ENCODE results near the gene RRP15.
"Not testable (repeated sequence)": the region's sequence is repeated elsewhere in the genome, so short reads cannot be mapped to it uniquely, and the experiment has no call there.

The RRP15 gene

DNA sequence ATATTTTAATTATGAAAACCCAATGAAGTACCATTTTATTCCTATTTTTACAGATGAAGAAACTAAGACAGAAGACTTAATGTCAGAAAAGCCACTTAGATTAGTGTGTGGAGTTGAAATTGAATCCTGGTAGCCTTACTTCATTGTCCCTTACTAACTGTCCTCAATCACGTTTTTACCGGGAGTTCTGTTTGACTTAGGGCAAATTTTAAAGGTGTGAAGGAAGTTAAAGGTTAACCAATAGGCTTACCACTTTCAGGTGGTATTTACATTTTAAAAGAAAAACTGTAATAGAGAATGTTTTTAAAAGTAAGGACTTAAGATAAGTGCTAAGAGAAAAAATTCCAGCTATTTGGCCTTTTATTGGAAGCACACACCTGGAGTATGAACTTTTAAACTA, 12.4 kb downstream of the RRP15 start:
- no peak for DNase-seq (ENCODE audit: low spot score)

DNA sequence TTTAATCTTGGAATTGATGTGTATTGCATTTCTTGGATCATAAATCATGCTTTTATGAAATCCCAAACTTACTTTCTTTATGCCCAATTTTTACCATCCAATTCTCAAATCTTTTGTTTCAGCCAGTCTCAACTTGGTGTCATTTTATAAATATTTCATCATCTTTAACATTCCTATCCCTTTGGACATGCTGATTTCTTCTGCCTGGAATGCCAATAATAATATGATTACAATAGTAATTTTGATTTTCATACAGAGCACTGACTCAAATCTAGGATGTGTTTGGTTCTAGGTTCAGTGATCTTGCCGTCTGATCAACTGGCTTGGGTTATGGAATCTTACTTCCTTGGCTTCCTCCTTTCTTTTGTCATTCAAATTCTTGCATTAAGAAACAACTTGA, 12.8 kb downstream of the RRP15 start:
- no peak for DNase-seq (ENCODE audit: low spot score)

DNA sequence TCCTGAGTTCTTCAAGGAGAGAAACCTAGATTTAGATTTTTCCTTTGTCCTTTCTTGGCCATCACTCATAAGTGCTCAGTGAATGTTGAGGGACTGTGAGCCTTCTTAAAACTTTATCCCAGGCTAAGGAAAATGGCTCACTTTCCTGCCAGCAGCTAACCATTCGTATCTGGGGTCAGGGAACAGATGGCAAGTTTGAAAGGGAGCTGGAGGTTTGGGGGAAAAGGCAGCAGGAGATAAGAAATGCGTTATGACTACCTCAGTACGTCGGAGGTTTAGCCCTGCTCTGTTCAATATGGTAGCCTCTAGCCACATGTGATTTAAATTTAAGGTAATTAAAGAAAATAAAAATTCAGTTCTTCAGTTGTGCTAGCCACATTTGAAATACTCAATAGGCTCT, 13.3 kb downstream of the RRP15 start:
- no peak for DNase-seq (ENCODE audit: low spot score)

DNA sequence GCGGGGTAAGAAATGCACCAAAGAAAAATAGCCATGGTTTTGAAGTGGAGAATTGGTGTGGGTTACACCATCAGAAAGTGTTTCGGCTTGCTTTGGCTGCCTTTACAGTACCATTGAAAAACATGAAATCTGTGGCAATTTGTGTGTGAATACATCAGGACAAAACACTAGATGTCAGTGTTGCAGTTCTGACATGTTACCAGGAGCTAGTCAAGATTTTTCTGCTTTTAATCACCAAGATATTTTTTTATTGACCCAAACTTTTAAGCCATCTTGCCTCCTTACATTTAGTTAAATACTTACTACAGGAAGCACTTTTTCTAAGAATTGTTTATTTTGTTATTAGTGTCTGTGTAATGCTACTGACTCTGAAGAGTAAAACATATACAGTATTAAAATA, 14.3 kb downstream of the RRP15 start:
- no peak for DNase-seq (ENCODE audit: low spot score)

DNA sequence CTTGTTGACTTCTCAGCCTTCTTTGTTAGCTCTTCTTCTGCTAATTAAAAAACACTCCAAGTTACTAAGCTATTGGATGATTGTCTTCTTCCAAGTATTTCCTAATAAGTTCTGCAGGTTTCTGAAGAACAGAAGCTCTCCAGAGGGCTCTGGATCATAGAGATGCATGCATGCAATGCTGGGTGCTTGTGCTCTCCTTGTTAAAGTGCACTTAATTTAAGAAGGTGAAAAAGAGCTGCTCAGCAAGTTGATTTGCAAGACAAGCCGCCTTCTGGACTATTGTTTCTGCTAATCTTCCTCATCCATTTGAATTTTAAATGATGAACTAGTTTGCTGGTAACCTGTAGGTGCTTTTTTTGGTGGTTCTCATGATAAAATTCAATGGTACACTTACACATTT, 16.1 kb downstream of the RRP15 start:
- DNase-seq (ENCODE audit: low spot score) = no peak

DNA sequence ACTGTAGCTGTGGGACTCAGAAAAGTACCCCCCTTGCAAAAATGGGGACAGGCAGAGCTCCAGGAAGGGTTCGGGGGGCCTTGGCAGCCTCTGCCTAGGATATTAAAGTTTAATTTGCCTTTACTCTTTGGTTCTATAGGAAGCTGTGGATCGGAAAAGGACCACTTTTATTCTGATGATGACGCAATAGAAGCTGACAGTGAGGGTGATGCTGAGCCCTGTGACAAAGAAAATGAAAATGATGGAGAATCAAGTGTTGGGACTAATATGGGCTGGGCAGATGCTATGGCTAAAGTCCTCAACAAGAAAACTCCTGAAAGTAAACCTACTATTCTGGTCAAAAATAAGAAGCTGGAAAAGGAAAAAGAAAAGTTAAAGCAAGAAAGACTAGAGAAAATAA, 17.1 kb downstream of the RRP15 start:
- no peak for DNase-seq (ENCODE audit: low spot score)

DNA sequence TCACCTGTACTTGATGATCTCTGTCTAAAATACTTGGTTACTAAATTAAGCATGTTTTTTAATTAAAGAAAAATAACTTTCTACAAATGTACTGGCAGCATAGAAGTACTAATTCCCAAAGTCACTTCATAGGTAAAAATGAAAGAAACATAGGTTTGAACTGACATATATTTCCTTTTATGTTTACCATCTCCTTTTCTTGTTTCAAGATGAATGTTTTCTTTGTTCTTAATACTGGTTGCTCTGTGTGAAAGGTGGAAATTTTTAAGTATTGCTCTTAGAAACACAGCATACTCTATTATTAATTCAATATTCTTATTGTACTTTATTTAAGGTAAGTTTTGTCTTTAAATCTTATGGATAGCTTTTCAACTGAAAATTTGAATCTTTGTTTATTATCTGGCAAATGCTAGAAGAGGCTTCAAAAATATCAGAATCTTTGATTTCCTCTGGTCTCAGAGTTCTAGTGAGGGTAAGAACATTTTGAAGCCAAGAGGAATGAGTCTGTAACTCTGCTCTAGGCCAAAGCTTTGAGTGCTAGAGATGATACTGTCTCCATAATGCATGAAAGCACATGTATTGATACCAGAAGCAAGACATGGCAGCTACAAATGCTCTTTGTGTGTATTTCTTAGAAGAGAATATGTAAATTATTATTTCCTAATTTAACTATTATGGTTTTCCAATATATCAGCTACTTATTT, 18.2 kb downstream of the RRP15 start:
- no peak for DNase-seq (ENCODE audit: low spot score)

DNA sequence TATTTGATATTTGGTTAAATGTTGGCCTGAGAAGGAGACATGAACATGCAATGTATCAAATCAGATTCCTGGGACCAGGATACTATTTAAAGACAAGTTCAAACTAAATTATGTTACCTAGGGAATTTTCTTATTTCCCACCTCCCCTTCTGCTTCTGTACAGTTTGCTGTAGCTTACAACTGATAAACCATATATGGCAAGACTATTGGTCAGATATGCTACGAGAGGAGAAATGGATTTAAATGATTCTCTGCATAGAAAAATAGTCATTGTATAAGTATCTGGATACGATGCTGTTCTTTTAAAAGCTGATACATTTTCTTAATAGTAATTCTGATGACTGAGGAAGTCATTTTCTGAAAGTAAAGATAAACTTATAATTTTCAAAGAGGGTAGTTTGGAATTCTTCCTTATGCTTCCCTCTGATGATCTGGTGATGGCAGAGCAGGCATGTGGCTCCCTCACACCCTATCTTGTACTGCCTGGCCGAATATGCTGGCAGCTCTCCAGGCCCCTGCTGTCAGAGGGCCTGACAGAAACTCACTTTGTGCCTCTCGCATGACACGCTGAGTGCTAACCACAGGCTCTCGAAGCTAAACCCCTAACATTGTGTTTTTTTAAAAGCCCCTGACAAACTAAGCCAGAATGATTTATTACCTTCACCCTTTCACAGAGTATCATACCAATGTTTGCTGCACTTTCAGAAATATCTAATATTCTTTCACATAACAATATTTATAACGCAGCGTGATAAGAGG, 19.4 kb downstream of the RRP15 start:
- no peak for DNase-seq (ENCODE audit: low spot score)

DNA sequence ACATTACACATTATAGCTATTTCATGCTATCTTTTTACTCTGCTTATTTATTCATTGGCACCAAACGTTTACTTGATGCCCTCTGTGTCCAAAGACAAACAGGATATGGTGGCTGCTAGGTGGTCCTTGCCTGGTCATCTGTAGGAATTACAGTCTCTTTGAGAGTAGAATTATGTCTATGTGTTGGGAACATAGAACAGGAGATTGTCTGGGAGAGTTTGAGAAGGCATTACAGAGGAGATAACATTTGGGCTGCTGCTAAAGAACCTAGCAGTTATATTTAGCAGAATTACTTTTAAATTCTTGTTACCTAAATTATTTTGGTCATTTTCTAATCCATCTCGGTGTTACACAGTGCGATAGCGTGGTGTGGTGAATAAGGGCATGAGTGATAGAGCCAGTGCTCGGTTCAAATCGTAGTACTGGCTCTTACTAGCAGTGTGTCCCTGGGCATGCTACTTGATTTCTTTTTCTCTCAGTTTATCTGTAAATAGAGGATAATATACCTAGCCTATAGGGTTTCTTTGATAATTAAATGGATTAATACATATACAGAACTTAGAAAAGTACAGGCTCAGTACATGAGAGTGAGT, 20.5 kb downstream of the RRP15 start:
- DNase-seq (ENCODE audit: low spot score) = no peak

DNA sequence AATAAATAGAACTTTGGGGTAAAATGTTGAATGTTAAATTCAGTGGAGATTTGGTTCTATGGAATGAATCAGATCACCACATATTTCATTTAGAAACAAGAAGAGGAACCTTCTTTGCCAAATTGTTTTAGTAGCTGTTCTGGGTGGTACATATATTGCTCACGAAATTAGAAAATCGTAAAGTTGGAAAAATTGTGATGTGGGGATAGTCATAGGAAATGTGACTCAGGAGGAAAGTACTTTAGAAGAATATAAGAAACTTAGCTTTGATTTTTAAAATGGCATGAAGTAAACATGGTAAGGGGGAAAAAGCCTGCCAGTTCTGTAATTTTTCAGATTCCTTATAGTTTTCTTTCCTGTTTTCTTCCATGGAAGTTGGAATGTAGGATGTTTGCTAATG, 27.4 kb downstream of the RRP15 start:
- no peak for DNase-seq (ENCODE audit: low spot score)

DNA sequence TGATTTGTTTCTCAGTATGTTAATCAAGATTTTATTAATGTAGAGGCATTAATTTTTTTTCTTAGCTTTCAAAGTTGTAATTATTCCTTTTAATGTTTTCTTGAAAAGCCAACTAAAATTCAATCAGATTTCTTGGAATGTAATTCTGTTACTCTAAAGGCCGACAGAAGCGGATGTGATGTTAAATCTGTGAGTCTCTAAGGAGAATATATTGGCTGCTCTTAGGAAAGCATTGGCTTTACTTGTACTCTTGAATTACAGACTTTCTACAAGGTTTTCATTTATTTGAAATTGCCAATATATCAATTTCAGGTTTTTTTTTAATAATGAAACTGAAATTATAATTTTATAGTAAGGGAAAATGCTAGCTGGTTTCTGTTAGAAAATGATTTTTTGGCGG, 29.2 kb downstream of the RRP15 start:
- DNase-seq (ENCODE audit: low spot score) = no peak

DNA sequence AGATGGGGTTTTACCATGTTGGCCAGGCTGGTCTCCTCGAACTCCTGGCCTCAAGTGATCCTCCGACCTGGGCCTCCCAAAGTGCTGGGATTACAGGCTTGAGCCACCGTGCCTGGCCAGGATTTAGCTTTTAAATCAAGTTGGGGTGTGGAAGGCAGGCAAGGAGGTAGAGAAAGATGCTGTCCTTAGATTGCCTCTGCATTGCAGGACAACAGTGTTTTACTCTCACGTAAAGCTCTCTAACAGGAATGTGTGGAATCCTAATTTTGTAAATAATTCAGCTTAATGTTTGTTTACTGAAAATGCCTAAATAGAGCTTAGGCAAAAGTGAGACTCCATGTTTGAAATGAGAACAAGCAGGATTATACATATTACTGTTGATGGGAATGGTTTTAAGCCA, 30.5 kb downstream of the RRP15 start:
- DNase-seq (ENCODE audit: low spot score) = no peak

DNA sequence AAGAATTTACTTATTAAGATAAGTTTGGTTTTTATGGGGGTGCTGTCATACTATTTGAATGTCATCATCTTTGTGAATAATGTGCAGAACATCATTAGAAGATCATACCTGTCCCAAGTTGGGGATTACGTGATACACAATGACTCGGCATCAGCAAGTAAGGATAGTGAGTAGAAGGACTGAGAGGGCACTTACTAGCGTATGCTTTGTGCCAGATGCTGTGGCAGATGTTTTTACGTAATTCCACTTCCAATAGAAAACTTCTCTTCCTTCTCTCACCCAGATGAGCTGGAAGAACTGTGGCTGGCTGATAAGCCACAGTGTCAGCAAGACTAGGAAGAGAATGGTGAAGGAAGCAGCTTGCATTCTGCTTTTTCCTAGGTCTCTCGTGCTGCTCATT, 32.0 kb downstream of the RRP15 start:
- no peak for DNase-seq (ENCODE audit: low spot score)

DNA sequence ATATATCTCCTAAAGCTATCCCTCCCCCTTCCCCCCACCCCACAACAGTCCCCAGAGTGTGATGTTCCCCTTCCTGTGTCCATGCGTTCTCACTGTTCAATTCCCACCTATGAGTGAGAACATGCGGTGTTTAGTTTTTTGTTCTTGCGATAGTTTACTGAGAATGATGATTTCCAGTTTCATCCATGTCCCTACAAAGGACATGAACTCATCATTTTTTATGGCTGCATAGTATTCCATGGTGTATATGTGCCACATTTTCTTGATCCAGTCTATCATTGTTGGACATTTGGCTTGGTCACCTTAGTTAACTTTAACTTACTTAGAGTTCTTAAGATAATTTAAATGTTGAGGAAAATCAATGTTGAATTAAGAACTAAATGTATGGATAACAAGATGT, 35.1 kb downstream of the RRP15 start:
- DNase-seq (ENCODE audit: low spot score) = not testable (repeated sequence)

DNA sequence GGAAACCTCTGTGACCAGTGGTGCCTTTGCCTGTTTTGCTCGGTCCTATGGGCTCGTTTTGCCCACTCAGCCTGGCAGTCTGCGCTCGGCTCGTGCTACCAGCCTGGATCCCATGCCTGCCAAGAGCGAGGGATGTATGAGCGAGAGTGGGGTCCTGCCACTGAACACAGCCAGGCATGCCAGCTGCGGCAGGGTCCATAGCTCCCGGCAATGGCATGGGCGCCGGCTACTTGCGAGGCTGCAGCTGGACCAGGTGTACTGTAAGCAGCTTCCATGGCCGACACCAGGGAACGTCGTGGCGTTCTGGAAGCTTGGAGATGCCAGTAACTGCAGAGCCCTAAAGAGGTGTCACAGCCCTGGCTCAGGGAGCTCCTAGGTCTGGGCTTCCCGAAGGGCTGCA, 37.7 kb downstream of the RRP15 start:
- DNase-seq (ENCODE audit: low spot score) = no peak

DNA sequence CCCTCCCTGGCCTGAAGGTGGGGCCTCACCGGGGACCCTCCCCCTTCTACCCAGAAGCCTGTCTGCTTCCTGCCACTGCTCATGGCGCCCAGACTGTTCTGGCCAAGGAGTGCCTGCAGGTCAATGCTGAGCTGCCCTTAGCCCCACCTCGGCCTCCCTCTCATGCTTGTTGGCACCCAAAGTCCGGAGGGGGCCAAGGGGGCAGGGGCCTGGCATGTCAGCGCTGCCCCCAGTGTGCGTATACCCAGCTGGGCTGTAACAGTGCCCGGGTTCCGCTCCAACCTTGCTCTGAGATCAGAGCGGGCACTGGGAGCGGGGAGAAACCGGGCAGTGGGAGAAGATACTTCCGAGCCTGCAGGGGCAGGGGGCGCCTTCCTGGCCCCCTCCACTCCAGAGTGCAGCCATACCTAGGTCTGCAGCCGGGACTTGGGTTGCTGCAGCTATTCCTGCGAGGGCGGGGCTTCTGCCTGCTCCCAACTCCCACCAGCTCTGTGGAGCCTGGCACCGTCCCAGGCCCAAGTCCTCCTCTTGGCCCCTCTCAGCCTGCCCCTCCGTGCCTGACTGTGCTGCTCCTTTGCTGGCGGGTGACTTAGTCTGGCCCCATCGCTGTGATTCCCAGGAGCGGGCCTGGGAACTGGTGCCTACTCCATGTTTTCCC, 38.6 kb downstream of the RRP15 start:
- DNase-seq (ENCODE audit: low spot score) = no peak

DNA sequence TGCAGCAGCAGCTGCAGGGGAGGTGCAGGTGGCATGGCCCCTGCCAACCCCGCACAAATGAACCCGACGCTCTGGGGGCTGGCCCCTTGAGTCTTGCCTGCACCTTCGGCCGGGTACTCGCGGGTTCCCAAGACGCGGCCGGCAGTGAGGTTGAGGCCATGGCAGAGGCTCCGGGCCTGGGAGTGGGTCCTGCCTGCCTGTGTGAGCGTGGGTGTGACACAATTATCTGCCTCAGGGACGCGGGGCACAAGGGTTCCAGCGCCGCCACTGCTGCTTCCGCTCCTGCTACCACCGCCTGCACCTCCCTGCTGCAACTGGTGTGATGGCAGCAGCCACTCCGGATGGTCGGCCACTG, 39.1 kb downstream of the RRP15 start:
- no peak for DNase-seq (ENCODE audit: low spot score)

DNA sequence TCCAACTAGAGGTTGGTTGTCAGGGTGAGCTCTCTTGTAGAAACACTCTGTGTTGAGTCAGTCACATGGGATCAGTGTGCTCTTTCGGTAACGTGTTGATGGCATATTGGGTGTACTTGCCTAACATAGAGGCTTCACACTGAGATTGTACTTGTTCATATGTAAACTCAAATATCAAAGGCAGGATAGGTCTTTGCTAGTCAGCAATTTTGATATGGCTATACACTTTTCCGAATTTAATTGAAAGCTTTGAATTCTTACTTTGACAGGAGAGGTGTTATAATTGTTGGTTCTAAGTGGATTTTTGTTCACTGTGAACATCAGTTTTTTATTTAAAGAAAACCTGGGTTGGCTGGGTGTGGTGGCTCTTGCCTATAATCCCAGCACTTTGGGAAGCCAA, 43.7 kb downstream of the RRP15 start:
- DNase-seq (ENCODE audit: low spot score) = no peak

DNA sequence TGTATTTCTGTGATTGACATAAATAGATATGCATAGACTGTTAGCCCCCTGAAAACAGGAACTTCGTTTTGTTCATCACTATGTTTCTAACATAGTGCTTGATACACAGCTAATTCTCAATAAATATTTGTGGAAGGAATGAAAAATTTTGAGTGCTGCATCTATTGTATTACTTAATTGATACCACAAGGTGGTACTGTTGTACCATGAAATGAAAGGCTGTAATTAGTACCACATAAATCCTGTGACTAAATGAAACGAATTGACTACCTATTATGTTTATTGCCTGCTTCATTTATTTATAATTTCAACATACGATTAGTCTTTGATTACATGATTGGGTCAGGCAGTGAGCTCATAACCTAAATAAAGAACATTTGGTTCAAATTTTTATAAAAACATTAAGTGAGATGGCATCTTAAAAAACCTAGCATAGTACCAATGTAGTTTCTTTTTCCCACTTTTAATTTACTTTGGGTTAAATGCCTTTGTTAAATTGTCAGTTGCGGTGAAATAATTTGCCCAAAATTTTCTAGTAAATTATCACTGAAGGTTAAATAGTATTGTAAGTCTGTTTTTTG, 45.0 kb downstream of the RRP15 start:
- no peak for DNase-seq (ENCODE audit: low spot score)

DNA sequence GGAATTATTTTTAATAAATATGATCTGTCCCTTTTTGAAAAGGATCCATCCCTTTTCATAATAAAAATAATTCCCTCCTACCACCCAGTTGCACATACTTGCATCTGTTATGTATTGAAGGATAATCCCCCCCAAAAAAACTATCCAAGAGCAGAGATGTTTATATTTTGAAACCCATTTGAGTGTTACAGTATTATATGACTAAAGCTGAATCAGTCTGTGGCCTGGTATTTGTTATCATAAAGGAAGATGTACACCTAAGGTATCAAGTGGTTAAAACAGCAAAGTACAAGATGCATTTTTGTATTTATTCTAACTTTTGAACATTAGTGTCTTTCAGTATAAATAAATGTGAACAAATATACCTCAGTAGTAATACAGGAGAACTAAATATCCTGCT, 47.3 kb downstream of the RRP15 start:
- DNase-seq (ENCODE audit: low spot score) = no peak

DNA sequence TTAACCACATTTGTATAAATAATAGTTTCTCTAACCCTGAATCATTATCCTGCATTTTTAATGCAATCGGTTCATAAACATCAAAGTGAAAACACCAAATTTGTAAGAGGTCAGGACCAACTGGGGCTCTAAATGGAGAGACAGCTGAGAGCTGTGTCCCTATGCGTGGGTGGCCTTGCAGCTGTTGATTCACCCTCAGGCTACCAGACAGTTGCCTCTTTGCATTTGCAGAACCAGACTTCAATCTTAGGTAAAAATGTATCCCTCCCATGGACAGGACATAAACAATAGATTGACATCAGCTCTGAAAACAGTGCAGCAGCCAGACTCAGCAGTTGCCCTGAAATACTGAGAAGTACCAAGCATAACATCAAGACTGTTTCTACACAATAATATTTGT, 51.2 kb downstream of the RRP15 start:
- DNase-seq (ENCODE audit: low spot score) = no peak

DNA sequence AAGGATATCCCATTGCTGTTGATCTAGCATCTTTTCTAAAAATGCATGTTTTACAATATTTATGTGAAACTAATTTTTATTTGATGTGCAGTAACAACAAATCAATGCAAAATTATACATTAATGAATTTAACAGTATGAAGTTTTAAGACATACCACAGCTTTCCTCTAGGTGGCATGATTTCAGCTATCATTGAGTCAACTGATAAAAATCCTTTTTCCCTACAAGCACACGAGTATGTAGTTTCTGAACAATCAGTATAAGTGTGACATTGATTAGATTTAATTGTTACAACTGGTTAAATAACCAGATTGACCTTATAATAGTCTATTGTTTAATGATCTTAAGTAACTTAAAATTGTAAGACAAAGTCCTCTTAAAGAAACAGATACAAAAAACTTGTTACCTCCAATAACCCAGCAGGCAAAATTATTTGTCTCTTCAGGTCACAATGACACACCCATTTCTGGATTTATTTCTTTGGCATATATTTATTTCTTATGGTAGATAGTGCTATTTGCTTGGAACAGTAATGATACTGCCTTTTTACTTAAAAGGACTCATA, 54.3 kb downstream of the RRP15 start:
- DNase-seq (ENCODE audit: low spot score) = no peak

All from HuH-7 (cell line).